Measurements from ENCODE around the gene LRRC7.

- TF ChIP-seq, protein P1, sequence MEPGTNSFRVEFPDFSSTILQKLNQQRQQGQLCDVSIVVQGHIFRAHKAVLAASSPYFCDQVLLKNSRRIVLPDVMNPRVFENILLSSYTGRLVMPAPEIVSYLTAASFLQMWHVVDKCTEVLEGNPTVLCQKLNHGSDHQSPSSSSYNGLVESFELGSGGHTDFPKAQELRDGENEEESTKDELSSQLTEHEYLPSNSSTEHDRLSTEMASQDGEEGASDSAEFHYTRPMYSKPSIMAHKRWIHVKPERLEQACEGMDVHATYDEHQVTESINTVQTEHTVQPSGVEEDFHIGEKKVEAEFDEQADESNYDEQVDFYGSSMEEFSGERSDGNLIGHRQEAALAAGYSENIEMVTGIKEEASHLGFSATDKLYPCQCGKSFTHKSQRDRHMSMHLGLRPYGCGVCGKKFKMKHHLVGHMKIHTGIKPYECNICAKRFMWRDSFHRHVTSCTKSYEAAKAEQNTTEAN (CRISPR knock-in tag; conservative IDR thresholded peaks at IDR 0.05) = no peak
- TF ChIP-seq CBX2 (IDR thresholded peaks at IDR 0.05; ENCODE audit: low read depth, low read length) (no peak), CBX2 (CRISPR knock-in tag; IDR thresholded peaks at IDR 0.05; ENCODE audit: low read depth) (no peak), CTCF (CRISPR knock-in tag; IDR thresholded peaks at IDR 0.05) (no peak), HES4 (CRISPR knock-in tag; IDR thresholded peaks at IDR 0.05; ENCODE audit: borderline replicate concordance) (no peak), ZNF282 (IDR thresholded peaks at IDR 0.05; ENCODE audit: partially characterized antibody) (no peak), ZNF580 (CRISPR knock-in tag; IDR thresholded peaks at IDR 0.05; ENCODE audit: borderline replicate concordance, low read depth) (no peak), EHMT2 (IDR thresholded peaks at IDR 0.05; ENCODE audit: borderline replicate concordance, low read depth, low read length) (no peak)
- TF ChIP-seq, protein P2, sequence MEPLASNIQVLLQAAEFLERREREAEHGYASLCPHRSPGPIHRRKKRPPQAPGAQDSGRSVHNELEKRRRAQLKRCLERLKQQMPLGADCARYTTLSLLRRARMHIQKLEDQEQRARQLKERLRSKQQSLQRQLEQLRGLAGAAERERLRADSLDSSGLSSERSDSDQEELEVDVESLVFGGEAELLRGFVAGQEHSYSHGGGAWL (CRISPR knock-in tag; IDR thresholded peaks at IDR 0.05) = no peak
Observed at GRCh38 chr1:69994241-69994640, 426.5 kb downstream of the LRRC7 start.

Data from HepG2 (cell line).